Subcutaneous adipose tissue (tissue), 4 donors: Measurements from ENCODE around the gene CFAP46. TPM values are rescaled to one million over a fixed set of nuclear protein-coding genes. Genes with fewer than 3 reads are reported as not detected.

Experiments
- total RNA-seq, 4 donors: library from RNA; depleted of rRNA; stranded (reverse); fragments of >200 nt; gene quantifications; one replicate each; pipeline ENCODE4 v1.1.0, GENCODE V29; 2016
- TF ChIP-seq, protein P1 (sequence below): fragments of 450-650 bp; IDR thresholded peaks from one replicate; pipeline ENCODE4 v1.5.1; 2016; ENCODE audit warnings: low read depth, mild to moderate bottlenecking, control low read depth, antibody characterized with exemption, moderate library complexity

CFAP46 gene
- total RNA-seq, 4 donors from 2014 or later = not detected

GRCh38 chr10:132802048-132802447, 140.3 kb downstream of the CFAP46 start:
- TF ChIP-seq, protein P1, sequence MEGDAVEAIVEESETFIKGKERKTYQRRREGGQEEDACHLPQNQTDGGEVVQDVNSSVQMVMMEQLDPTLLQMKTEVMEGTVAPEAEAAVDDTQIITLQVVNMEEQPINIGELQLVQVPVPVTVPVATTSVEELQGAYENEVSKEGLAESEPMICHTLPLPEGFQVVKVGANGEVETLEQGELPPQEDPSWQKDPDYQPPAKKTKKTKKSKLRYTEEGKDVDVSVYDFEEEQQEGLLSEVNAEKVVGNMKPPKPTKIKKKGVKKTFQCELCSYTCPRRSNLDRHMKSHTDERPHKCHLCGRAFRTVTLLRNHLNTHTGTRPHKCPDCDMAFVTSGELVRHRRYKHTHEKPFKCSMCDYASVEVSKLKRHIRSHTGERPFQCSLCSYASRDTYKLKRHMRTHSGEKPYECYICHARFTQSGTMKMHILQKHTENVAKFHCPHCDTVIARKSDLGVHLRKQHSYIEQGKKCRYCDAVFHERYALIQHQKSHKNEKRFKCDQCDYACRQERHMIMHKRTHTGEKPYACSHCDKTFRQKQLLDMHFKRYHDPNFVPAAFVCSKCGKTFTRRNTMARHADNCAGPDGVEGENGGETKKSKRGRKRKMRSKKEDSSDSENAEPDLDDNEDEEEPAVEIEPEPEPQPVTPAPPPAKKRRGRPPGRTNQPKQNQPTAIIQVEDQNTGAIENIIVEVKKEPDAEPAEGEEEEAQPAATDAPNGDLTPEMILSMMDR = no peak

GRCh38 chr10:132799865-132800264, 142.5 kb downstream of the CFAP46 start:
- TF ChIP-seq, protein P1 = no peak

DNA sequence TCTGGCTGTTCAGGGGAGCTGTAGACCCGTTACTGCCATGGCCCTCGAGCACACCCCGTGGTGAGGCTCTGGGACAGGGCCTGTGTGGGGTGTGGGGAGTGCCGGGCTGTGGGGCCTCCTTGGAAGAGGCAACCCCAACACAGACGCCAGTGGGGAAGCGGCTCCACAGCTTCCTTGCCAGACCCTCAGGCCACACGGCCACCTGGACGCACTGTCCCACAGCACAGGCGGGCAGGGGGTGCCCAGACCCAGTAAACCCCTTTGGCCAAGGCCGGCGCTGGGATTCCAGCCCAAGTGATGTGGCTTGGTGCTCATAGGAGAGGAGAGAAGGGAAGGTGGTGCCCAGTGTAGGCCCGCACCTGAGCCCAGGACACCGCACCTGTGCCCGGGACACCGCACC, 143.5 kb downstream of the CFAP46 start:
- TF ChIP-seq, protein P1 = no peak

DNA sequence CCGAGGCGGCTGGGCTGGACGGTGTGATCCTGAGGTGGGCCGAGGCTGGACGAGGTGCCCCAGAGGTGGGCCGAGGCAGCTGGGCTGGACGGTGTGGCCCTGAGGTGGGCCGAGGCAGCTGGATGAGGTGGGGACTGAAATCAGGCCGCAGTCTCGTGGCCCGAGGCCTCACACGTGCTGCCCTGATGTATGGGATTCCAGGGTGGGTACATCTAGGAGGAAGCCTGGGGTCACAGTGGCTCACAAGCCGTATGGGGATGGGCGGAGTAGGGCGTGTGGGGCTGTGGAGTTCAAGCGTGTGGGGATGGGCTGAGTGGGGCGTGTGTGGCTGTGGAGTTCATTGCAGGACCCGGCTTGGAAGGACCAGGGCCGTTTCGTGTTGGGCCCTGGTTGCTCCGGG, 144.0 kb downstream of the CFAP46 start:
- TF ChIP-seq, protein P1 = no peak

GRCh38 chr10:132796846-132797245, 145.5 kb downstream of the CFAP46 start:
- TF ChIP-seq, protein P1 = no peak

DNA sequence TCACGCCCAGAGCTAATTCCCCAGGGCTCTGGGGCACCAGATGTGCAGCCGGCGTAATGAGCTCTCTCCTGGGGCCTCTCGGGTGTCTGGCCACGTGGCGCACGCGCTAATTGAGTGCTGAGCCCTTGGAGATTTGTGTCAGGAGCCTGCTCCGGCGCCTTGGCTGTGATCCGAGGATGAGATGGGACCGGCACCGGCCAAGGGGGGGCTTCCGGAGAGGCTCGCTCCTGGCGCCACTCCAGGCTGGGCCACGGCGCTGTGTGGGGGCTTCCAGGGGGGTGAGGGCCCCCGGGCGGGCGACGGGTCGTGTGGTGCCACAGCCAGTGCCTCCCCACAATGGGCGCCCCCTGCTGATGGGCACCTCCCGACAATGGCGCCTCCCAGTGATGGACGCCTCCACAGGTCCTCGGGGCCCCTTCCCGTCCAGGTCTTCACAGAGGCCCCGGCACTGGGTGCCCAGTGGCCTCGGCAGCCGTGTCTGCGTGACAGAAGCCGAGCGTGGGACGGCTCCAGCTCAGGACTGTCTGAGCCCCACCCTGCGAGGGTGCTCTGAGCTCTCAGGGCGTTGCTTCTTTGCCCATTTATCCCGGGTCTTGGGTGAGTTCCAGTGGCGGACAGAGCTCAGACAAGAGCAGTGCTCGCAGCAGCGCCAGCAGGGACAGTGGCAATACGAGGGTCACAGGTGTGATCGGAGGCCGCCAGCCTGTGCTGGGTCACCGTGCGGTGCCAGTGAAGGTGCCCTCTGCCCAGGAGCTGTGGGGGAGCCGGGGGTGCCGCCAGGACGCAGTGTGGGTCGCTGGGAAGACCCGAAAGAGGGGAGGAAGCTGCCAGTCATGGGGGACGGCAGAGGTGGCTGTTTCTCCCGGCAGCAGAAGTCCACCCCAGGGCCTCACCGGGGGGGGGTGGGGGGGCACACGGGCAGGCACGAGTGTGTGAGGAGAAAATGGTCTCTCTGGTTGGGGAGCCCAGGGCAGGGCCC, 148.2 kb downstream of the CFAP46 start:
- TF ChIP-seq, protein P1 = no peak

DNA sequence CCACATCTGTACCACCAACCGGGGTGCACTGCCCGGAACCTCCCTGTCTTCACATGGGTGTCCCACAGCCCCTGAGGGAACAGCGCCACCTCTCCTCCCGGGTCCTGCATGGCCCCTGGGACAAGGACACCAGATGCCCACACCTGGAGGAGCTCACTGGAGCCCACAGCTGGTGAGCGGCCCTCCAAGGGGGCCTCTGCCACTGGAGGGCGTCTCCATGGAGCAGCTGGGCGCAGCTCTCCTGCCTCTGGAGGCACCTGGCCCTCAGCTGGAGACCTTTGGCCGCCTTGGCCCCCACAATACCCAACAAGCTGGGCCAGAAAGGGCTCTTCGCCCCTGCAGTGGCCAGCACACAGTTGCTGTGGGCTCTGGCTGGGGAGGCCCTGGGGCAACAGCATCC, 149.2 kb downstream of the CFAP46 start:
- TF ChIP-seq, protein P1 = no peak
